Lower leg skin (tissue), 3 donors: Measurements from ENCODE around the gene WDR6.

Experiments used
- CTCF ChIP-seq, 3 donors: fragments of 450-650 bp; IDR thresholded peaks; one replicate each; pipeline ENCODE4 v1.5.1; 2016; ENCODE audit warnings: antibody characterized with exemption in 3 of 3, mild to moderate bottlenecking in 3 of 3, moderate library complexity in 2 of 3
- POLR2A ChIP-seq, 2 donors: fragments of 450-650 bp; IDR thresholded peaks; one replicate each; pipeline ENCODE4 v1.6.1; 2016 to 2017; ENCODE audit warnings: antibody characterized with exemption in 2 of 2, mild to moderate bottlenecking in 1 of 2, moderate library complexity in 1 of 2

- TF ChIP-seq CTCF (IDR thresholded peaks at IDR 0.05) (no peak), POLR2A (IDR thresholded peaks at IDR 0.05) (no peak)
These were observed 1.9 kb upstream of the WDR6 start for GRCh38 chr3:49005303-49005680.
